ENCODE measurements around the gene NEB.
"Not testable (repeated sequence)": the region's sequence is repeated elsewhere in the genome, so short reads cannot be mapped to it uniquely, and the experiment has no call there.

The NEB gene

GRCh38 chr2:151569167-151569566 lies 165.1 kb downstream of the NEB start:
- no peaks in the 10 kb centered on the region for H3K9me3 ChIP-seq
- TF ChIP-seq CTCF (IDR thresholded peaks at IDR 0.05): no peak
- no peaks in the 10 kb centered on the region for H3K27me3 ChIP-seq
- no peaks in the 10 kb centered on the region for H3K4me1 ChIP-seq (ENCODE audit: control insufficient read depth in 1 of 2, insufficient read depth in 1 of 2, low read depth in 1 of 2, low read length in 1 of 2)
- H3K4me3 ChIP-seq (ENCODE audit: low read depth in 1 of 2, low read length in 1 of 2): no peak overlapping the region
- H3K36me3 ChIP-seq: no peaks in the 10 kb centered on the region
- H3K27ac ChIP-seq: no peak overlapping the region

GRCh38 chr2:151568501-151568900 lies 165.8 kb downstream of the NEB start:
- Histone ChIP-seq H3K36me3 (no peaks in the 10 kb centered on the region), H3K4me1 (ENCODE audit: control insufficient read depth in 1 of 2, insufficient read depth in 1 of 2, low read depth in 1 of 2, low read length in 1 of 2) (no peaks in the 10 kb centered on the region), H3K9me3 (no peaks in the 10 kb centered on the region), H3K4me3 (ENCODE audit: low read depth in 1 of 2, low read length in 1 of 2) (no peak overlapping the region), H3K27ac (no peak overlapping the region), H3K27me3 (no peaks in the 10 kb centered on the region)
- no peak for TF ChIP-seq CTCF (IDR thresholded peaks at IDR 0.05)

- Histone ChIP-seq H3K27me3 (no peaks in the 10 kb centered on the region), H3K4me3 (ENCODE audit: low read depth in 1 of 2, low read length in 1 of 2) (no peak overlapping the region), H3K4me1 (ENCODE audit: control insufficient read depth in 1 of 2, insufficient read depth in 1 of 2, low read depth in 1 of 2, low read length in 1 of 2) (no peaks in the 10 kb centered on the region), H3K27ac (no peak overlapping the region), H3K9me3 (no peaks in the 10 kb centered on the region), H3K36me3 (no peaks in the 10 kb centered on the region)
- TF ChIP-seq CTCF (IDR thresholded peaks at IDR 0.05): no peak
Measured at GRCh38 chr2:151567006-151567405, 167.3 kb downstream of the NEB start.

GRCh38 chr2:151562398-151562797 lies 171.9 kb downstream of the NEB start:
- H3K9me3 ChIP-seq: no peaks in the 10 kb centered on the region
- H3K4me1 ChIP-seq (ENCODE audit: control insufficient read depth in 1 of 2, insufficient read depth in 1 of 2, low read depth in 1 of 2, low read length in 1 of 2): no peaks in the 10 kb centered on the region
- no peak overlapping the region for H3K27ac ChIP-seq
- no peaks in the 10 kb centered on the region for H3K27me3 ChIP-seq
- TF ChIP-seq CTCF (IDR thresholded peaks at IDR 0.05): no peak
- H3K36me3 ChIP-seq: no peaks in the 10 kb centered on the region
- H3K4me3 ChIP-seq (ENCODE audit: low read depth in 1 of 2, low read length in 1 of 2): no peak overlapping the region

GRCh38 chr2:151560289-151560688 lies 174.0 kb downstream of the NEB start:
- H3K27me3 ChIP-seq: no peaks in the 10 kb centered on the region
- no peak overlapping the region for H3K27ac ChIP-seq
- no peaks in the 10 kb centered on the region for H3K36me3 ChIP-seq
- H3K4me3 ChIP-seq (ENCODE audit: low read depth in 1 of 2, low read length in 1 of 2): no peak overlapping the region
- no peak for TF ChIP-seq CTCF (IDR thresholded peaks at IDR 0.05)
- no peaks in the 10 kb centered on the region for H3K4me1 ChIP-seq (ENCODE audit: control insufficient read depth in 1 of 2, insufficient read depth in 1 of 2, low read depth in 1 of 2, low read length in 1 of 2)
- H3K9me3 ChIP-seq: no peaks in the 10 kb centered on the region

- H3K9me3 ChIP-seq; H3K4me3 ChIP-seq (ENCODE audit: low read depth in 1 of 2, low read length in 1 of 2); H3K36me3 ChIP-seq; H3K27me3 ChIP-seq; H3K27ac ChIP-seq; H3K4me1 ChIP-seq (ENCODE audit: control insufficient read depth in 1 of 2, insufficient read depth in 1 of 2, low read depth in 1 of 2, low read length in 1 of 2): not testable (repeated sequence)
Measured at GRCh38 chr2:151559431-151559830, 174.8 kb downstream of the NEB start.

GRCh38 chr2:151557883-151558282 lies 176.4 kb downstream of the NEB start:
- H3K27ac ChIP-seq; H3K4me1 ChIP-seq (ENCODE audit: control insufficient read depth in 1 of 2, insufficient read depth in 1 of 2, low read depth in 1 of 2, low read length in 1 of 2); H3K36me3 ChIP-seq: not testable (repeated sequence)

More at GRCh38 chr2:151557883-151558282, 176.4 kb downstream of the NEB start:
- H3K27me3 ChIP-seq; H3K4me3 ChIP-seq (ENCODE audit: low read depth in 1 of 2, low read length in 1 of 2); H3K9me3 ChIP-seq: not testable (repeated sequence)
